ENCODE results near the gene TNFRSF11A. TPM values are rescaled to one million over a fixed set of nuclear protein-coding genes. Genes with fewer than 3 reads are reported as not detected.

TNFRSF11A gene
- total and polyA plus RNA-seq, 2 experiments from 2014 or later: 4.1 to 5.6 TPM

DNA sequence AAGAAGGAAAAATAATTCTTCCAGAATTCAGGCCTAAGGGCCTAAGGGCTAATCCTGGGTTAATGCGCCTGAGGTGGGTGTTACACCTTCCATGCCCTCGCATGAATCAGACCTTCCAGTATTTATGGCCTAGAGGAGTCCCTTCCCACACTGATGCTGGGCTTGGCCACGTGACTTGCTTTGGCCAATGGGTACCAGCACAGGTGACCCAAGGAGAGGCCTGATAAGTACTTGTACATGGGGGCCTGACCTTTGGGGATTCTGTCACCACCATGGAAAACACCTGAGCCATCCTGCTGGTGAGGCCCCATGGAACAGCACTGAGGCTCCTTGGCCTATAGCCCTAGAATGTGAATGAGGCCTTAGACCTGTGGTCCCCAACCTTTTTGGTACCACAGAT, 79.8 kb downstream of the TNFRSF11A start:
- no peak overlapping the region for H3K27ac ChIP-seq
- DNase-seq (ENCODE audit: low spot score): no peak
- no peaks in the 10 kb centered on the region for H3K36me3 ChIP-seq (replicated peaks; ENCODE audit: insufficient read depth, low read depth)
- H3K4me3 ChIP-seq: no peak overlapping the region
- no peak overlapping the region for H3K4me2 ChIP-seq
- H3K9me2 ChIP-seq (replicated peaks; ENCODE audit: insufficient read depth): no peaks in the 10 kb centered on the region
- TF ChIP-seq EZH2phosphoT487 (IDR thresholded peaks at IDR 0.05; ENCODE audit: low read depth, severe bottlenecking, unreplicated experiment): no peak
- TF ChIP-seq, protein P1, sequence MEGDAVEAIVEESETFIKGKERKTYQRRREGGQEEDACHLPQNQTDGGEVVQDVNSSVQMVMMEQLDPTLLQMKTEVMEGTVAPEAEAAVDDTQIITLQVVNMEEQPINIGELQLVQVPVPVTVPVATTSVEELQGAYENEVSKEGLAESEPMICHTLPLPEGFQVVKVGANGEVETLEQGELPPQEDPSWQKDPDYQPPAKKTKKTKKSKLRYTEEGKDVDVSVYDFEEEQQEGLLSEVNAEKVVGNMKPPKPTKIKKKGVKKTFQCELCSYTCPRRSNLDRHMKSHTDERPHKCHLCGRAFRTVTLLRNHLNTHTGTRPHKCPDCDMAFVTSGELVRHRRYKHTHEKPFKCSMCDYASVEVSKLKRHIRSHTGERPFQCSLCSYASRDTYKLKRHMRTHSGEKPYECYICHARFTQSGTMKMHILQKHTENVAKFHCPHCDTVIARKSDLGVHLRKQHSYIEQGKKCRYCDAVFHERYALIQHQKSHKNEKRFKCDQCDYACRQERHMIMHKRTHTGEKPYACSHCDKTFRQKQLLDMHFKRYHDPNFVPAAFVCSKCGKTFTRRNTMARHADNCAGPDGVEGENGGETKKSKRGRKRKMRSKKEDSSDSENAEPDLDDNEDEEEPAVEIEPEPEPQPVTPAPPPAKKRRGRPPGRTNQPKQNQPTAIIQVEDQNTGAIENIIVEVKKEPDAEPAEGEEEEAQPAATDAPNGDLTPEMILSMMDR (IDR thresholded peaks at IDR 0.05; ENCODE audit: poor library complexity): no peak
- no peaks in the 10 kb centered on the region for H4K20me1 ChIP-seq (ENCODE audit: insufficient read depth, poor library complexity, severe bottlenecking)
- no peaks in the 10 kb centered on the region for H3K79me2 ChIP-seq
- no peaks in the 10 kb centered on the region for H3K4me1 ChIP-seq (ENCODE audit: insufficient read depth)
- H3K9me3 ChIP-seq (ENCODE audit: low read depth): no peaks in the 10 kb centered on the region
- H3K27me3 ChIP-seq: no peaks in the 10 kb centered on the region
- WGBS (ENCODE audit: low lambda C conversion rate, missing lambda C conversion rate): 93% methylated on average over 3 of the region's 3 CpGs
- no peak overlapping the region for H2AFZ ChIP-seq

DNA sequence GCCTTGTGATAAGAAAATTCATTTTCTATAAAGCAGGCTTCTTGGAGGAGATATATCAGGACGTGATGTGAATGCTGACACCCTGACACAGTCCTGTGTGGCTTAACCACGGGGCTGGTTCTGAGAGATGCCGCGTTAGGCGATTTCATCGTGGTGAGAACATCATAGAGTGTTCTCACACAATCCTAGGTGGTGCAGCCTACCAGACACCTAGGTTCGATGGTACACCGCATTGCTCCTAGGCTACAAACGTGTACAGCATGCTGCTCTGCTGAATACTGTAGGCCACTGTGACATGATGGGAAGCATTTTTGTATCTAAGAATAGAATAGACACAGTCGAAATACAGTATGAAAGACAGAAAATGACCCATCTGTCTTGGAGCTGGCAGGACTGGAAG, 82.5 kb downstream of the TNFRSF11A start:
- Histone ChIP-seq H3K9me2 (replicated peaks; ENCODE audit: insufficient read depth) (no peaks in the 10 kb centered on the region), H2AFZ (no peak overlapping the region), H3K9me3 (ENCODE audit: low read depth) (no peaks in the 10 kb centered on the region), H3K4me3 (no peak overlapping the region), H3K27ac (no peak overlapping the region), H3K4me2 (no peak overlapping the region), H3K4me1 (ENCODE audit: insufficient read depth) (no peaks in the 10 kb centered on the region), H4K20me1 (ENCODE audit: insufficient read depth, poor library complexity, severe bottlenecking) (no peaks in the 10 kb centered on the region), H3K79me2 (no peaks in the 10 kb centered on the region), H3K27me3 (peaks cover 2% of the 10 kb centered on the region), H3K36me3 (replicated peaks; ENCODE audit: insufficient read depth, low read depth) (no peaks in the 10 kb centered on the region)
- 88% methylated on average over 10 of the region's 10 CpGs for WGBS (ENCODE audit: low lambda C conversion rate, missing lambda C conversion rate)
- TF ChIP-seq EZH2 (IDR thresholded peaks at IDR 0.05; ENCODE audit: borderline replicate concordance): no peak
- TF ChIP-seq EZH2phosphoT487 (IDR thresholded peaks at IDR 0.05; ENCODE audit: low read depth, severe bottlenecking, unreplicated experiment): no peak
- TF ChIP-seq, protein P1 (IDR thresholded peaks at IDR 0.05; ENCODE audit: poor library complexity): no peak
- no peak for DNase-seq (ENCODE audit: low spot score)

DNA sequence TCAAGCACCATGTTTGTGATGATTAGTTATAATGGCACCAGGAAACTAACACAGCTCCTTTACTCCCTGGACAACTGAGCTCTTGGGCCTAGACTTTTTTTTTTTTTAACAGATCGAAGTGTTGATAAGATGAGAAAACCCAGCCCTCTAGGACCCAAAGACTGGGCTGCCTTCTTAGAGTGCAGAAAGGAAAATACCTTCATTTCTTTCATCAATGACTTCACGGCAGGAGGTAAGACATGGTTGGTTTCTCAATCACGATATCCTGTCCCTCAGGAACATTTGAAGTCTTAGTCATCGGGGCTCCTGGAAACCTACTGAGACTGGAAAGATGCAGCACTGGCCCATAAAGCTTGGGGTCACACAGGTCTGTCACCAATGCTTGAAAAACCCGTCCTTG, 84.7 kb downstream of the TNFRSF11A start:
- DNase-seq (ENCODE audit: low spot score): no peak
- Histone ChIP-seq H2AFZ (no peak overlapping the region), H3K4me2 (no peak overlapping the region), H3K4me1 (ENCODE audit: insufficient read depth) (no peaks in the 10 kb centered on the region), H3K9me3 (ENCODE audit: low read depth) (no peaks in the 10 kb centered on the region), H3K4me3 (no peak overlapping the region), H3K79me2 (no peaks in the 10 kb centered on the region), H4K20me1 (ENCODE audit: insufficient read depth, poor library complexity, severe bottlenecking) (no peaks in the 10 kb centered on the region), H3K27ac (no peak overlapping the region), H3K36me3 (replicated peaks; ENCODE audit: insufficient read depth, low read depth) (no peaks in the 10 kb centered on the region), H3K27me3 (peaks cover 12% of the 10 kb centered on the region), H3K9me2 (replicated peaks; ENCODE audit: insufficient read depth) (no peaks in the 10 kb centered on the region)
- no peak for TF ChIP-seq EZH2 (IDR thresholded peaks at IDR 0.05; ENCODE audit: borderline replicate concordance)
- WGBS (ENCODE audit: low lambda C conversion rate, missing lambda C conversion rate): 88% methylated on average over 5 of the region's 5 CpGs

DNA sequence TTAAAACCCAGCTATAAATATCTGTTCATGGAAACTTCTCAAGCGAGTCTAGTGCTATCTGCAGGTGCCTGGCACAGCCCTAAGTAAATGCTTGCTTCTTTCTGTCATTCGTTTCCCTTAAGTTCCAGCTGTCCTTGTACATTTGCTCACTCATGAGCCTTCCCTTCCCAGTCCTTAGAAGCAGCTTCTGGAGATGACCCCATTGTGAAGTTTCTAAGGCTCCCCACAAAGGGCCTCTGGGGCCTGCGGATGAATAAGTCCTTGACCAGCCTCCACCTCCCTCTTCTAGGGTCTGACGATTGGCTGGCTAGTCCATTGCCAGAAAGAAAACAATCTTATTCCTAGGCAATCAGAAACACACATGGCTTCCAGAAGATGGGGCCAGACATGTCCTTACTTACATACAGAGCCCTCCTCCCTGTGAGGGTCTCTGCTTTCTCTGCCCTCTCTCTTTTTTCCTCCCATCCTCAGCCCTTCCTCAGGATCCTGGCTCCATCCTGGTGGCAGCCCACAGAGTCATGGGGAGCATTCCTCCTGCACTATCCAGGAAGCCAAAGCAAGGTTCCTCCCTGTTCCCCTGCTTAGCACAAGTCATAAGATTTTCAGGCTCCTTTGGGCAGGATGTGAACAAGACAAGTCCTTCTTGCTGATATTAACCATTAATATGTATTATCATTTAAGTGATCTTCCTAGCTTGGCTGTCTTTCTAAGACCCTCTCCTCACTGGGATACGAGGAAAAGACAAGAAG, 87.3 kb downstream of the TNFRSF11A start:
- Histone ChIP-seq H3K36me3 (replicated peaks; ENCODE audit: insufficient read depth, low read depth) (no peaks in the 10 kb centered on the region), H2AFZ (no peak overlapping the region), H4K20me1 (ENCODE audit: insufficient read depth, poor library complexity, severe bottlenecking) (no peaks in the 10 kb centered on the region), H3K4me2 (no peak overlapping the region), H3K4me3 (no peak overlapping the region), H3K9me2 (replicated peaks; ENCODE audit: insufficient read depth) (no peaks in the 10 kb centered on the region), H3K27ac (no peak overlapping the region), H3K79me2 (no peaks in the 10 kb centered on the region), H3K9me3 (ENCODE audit: low read depth) (no peaks in the 10 kb centered on the region), H3K4me1 (ENCODE audit: insufficient read depth) (no peaks in the 10 kb centered on the region), H3K27me3 (peaks cover 12% of the 10 kb centered on the region)
- 86% methylated on average over 5 of the region's 5 CpGs for WGBS (ENCODE audit: low lambda C conversion rate, missing lambda C conversion rate)
- TF ChIP-seq, protein P1 (IDR thresholded peaks at IDR 0.05; ENCODE audit: poor library complexity): no peak
- TF ChIP-seq EZH2phosphoT487 (IDR thresholded peaks at IDR 0.05; ENCODE audit: low read depth, severe bottlenecking, unreplicated experiment): no peak
- TF ChIP-seq EZH2 (IDR thresholded peaks at IDR 0.05; ENCODE audit: borderline replicate concordance): no peak
- no peak for DNase-seq (ENCODE audit: low spot score)

Measured in hepatocyte (in vitro differentiated cells).